Mucosa of rectum (tissue), 2 donors: ENCODE measurements around the gene TMEM109.

ENCODE experiments used
- H3K27ac ChIP-seq, 2 donors: one replicate each; pipeline ENCODE4 v1.7.0; 2013; ENCODE audit warnings: inconsistent platforms in 2 of 2, low read depth in 2 of 2, low read length in 2 of 2
- H3K27me3 ChIP-seq, 2 donors: one replicate each; pipeline ENCODE4 v1.7.0; 2013; ENCODE audit warnings: low read length in 2 of 2; ENCODE audit not compliant: control insufficient read depth in 2 of 2, insufficient read depth in 2 of 2
- H3K36me3 ChIP-seq, 2 donors: one replicate each; pipeline ENCODE4 v1.7.0; 2013; ENCODE audit warnings: low read length in 2 of 2; ENCODE audit not compliant: control insufficient read depth in 2 of 2, insufficient read depth in 2 of 2
- H3K4me1 ChIP-seq, 2 donors: one replicate each; pipeline ENCODE4 v1.7.0; 2013; ENCODE audit warnings: low read length in 2 of 2, mild to moderate bottlenecking in 1 of 2; ENCODE audit not compliant: control insufficient read depth in 2 of 2, insufficient read depth in 2 of 2
- H3K4me3 ChIP-seq, 2 donors: one replicate each; pipeline ENCODE4 v1.7.0; 2013; ENCODE audit warnings: low read length in 2 of 2
- H3K9ac ChIP-seq, 2 donors: one replicate each; pipeline ENCODE4 v1.7.0; 2013; ENCODE audit warnings: low read length in 2 of 2, low read depth in 1 of 2, mild to moderate bottlenecking in 1 of 2
- H3K9me3 ChIP-seq, 2 donors: one replicate each; pipeline ENCODE4 v1.7.0; 2013; ENCODE audit warnings: low read length in 2 of 2; ENCODE audit not compliant: control insufficient read depth in 2 of 2
- donor health status: healthy.
- donor health status: Normal muscosa, but diverticular disease.

Gene TMEM109

GRCh38 chr11:60910281-60910687 lies 3.7 kb upstream of the TMEM109 start:
- Histone ChIP-seq H3K27ac (peak overlapping the region in 1 of 2 donors; percentile 44), H3K36me3 (no peaks in the 10 kb centered on the region), H3K9ac (no peak overlapping the region), H3K4me1 (peaks cover 14 to 20% of the 10 kb centered on the region in 2 donors), H3K27me3 (no peaks in the 10 kb centered on the region), H3K9me3 (no peaks in the 10 kb centered on the region), H3K4me3 (no peak overlapping the region)

GRCh38 chr11:60910711-60911380 lies 3.1 kb upstream of the TMEM109 start:
- Histone ChIP-seq H3K4me1 (peaks cover 19 to 24% of the 10 kb centered on the region in 2 donors), H3K9me3 (no peaks in the 10 kb centered on the region), H3K36me3 (no peaks in the 10 kb centered on the region), H3K9ac (no peak overlapping the region), H3K27me3 (no peaks in the 10 kb centered on the region), H3K4me3 (no peak overlapping the region), H3K27ac (peak overlapping the region in 1 of 2 donors; percentile 14)

DNA sequence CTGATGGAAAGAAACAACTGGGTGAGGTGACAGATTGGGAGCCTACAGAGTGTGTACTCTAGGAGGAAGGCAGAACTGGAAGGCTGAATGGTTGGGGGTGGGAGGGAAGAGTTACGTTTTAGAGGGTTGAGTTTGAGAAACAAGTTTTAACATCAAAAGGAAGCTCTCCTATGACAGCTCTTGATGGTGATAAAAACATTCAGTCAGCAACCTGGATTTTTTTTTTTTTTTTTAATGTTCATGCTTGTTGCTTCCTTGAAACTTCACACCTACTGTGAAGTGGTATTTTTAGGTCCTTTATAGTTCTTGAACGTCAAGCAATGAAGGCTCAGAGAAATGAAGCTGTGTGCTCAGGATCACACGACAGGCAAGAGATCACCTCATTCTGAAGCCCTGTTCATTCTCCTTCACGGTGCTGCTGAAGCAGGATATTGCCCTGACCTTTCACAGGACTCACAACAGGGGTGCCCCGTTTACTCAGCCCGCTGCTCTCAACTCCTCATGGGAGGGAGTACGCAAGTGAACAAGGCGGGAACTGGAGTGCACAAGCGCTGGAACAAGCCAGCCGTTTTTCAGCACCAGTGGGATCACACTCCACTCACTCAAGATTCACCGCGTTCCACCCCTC lies 1.6 kb upstream of the TMEM109 start:
- H3K4me3 ChIP-seq: no peak overlapping the region

DNA sequence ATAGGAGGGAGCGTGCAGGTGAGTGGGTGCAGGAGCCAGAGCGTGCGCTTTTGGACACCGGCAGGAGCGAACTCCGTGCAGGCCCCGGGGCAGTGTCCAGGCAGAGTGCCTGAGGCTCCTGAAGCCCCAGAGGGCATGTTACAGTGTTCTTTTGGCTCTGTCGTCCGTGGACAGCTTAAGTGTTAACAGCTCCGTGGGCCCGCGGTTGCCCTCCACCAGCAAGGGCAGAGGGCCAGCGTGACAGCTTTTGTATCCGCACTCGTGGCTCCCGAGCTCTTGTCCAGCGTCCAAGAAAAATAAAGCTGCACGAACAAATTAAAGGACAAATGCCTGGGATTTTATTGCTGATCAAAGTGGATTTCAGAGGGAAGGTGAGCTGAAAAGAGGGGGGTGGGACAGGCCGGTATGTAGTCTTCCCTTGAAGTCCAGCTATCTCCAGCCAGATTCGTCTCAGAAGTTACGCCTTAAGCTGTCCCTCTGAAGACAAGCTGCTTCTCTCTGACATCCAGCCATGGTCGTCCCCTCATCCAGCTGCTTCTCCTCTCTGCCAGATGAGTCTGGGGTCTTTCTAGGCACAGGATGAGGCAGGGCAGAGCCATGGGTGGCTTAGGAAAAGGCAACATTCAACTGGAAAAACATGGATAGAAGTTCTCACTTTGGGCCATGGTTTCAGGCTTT lies 968 bp upstream of the TMEM109 start:
- H3K4me1 ChIP-seq: peaks cover 22 to 25% of the 10 kb centered on the region in 2 donors
- peak overlapping the region in 1 of 2 donors; percentile 99 for H3K9ac ChIP-seq
- H3K9me3 ChIP-seq: no peaks in the 10 kb centered on the region
- no peaks in the 10 kb centered on the region for H3K27me3 ChIP-seq
- H3K36me3 ChIP-seq: peaks cover 0 to 3% of the 10 kb centered on the region in 2 donors
- peak overlapping the region; percentile 91 to 94 for H3K27ac ChIP-seq
- peak overlapping the region in 1 of 2 donors; percentile 99 for H3K4me3 ChIP-seq

More for the DNA sequence above, 1.6 kb upstream of the TMEM109 start:
- Histone ChIP-seq H3K36me3 (no peaks in the 10 kb centered on the region), H3K27me3 (no peaks in the 10 kb centered on the region), H3K27ac (no peak overlapping the region), H3K9me3 (no peaks in the 10 kb centered on the region), H3K4me1 (peaks cover 22 to 25% of the 10 kb centered on the region in 2 donors), H3K9ac (no peak overlapping the region)

DNA sequence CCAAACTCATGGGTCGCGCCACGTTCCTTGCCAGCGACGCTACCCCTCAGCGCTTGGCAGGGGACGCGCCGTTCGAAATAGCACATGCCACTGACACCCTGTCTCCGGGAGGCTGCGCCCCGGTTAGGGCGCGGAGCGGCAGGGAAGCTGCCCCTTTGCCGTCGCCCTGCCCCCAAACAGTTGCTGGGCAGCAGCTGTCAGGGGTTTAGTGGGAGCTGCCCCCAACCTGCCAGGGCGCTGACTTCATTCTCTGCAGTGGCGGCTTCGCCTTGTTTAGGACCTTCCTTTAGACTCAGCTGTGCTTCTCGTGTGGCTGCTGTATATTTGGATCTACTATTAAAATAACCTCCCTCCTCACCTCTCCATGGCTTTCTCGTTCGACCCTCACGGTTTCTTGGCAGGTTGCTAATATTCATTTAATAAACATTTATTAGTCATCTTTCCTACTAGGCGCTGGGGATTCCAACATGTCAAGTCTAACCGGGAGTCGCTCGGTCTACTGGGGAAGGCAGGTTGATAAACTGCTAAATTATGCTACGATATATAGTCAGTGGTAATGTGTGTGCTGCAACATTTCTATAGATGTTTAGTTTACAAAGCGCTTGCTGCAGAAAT lies 782 bp downstream of the TMEM109 start:
- Histone ChIP-seq H3K4me3 (peak overlapping the region; percentile 80 to 99), H3K9me3 (no peaks in the 10 kb centered on the region), H3K4me1 (peaks cover 22 to 25% of the 10 kb centered on the region in 2 donors), H3K36me3 (peaks cover 0 to 7% of the 10 kb centered on the region in 2 donors), H3K9ac (peak overlapping the region; percentile 84 to 99), H3K27ac (peak overlapping the region; percentile 91 to 94), H3K27me3 (no peaks in the 10 kb centered on the region)

DNA sequence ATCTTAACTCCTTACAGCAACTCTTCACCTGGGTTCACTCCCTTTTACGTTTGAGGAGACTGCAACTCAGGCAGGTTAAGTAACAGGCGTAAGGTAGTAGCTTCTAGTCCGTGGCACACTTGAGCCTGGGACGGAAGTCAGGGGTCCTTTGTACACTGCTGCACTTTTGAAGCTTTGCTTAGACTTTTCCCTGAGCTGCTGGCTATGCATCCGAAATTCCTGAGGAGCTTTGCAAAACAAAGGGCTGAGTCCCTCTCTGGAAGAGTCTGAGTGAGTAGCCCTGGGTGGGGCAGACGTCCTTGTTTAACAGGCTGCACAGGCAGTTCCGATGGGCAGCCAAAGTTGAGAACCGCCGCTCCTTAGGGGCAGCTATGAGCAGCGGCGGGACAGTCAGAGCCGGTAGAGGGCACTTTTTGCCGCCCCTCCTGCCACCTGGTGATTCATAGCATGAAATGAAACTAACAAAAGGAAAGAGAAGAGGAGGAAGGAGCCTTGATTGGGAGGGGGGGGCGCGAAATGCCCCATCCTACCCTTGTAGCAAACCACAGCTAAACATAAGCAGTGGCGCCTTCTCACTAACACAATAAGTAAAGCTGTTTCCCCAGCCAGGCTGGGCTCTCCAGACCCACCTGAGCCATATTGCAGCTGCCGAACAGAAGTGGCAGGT lies 1.4 kb downstream of the TMEM109 start:
- no peaks in the 10 kb centered on the region for H3K9me3 ChIP-seq
- H3K4me3 ChIP-seq: peak overlapping the region; percentile 80 to 99
- peaks cover 22 to 25% of the 10 kb centered on the region in 2 donors for H3K4me1 ChIP-seq
- H3K9ac ChIP-seq: peak overlapping the region; percentile 84 to 99
- peak overlapping the region; percentile 44 to 94 for H3K27ac ChIP-seq
- H3K27me3 ChIP-seq: no peaks in the 10 kb centered on the region
- H3K36me3 ChIP-seq: peaks cover 5 to 13% of the 10 kb centered on the region in 2 donors

DNA sequence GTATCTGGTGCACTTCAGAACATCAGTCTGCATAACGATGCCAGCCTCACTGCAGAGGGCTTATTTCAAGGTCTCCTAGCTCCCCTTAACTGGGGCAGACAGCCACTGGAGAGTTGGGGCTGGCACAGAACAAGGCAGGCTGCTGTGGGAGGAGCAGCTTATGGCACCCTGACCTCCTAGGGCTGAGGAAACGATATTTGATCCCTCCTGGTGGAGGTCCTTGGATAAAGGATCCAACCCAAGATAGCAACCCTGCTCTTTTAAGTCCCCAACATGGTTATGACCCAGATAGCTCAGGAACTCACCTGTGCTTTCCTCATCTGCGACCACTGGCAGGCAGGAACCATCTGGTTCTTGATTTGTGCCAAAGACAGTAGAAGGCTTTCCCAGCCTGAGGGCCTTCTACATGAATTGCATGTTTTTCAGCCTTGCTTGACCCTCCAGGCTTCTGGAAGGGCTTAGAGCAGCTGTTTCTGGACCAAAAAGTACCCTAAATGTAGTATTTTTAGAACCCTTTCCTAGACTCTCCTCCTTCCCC lies 2.8 kb downstream of the TMEM109 start:
- no peak overlapping the region for H3K9ac ChIP-seq
- no peak overlapping the region for H3K27ac ChIP-seq
- H3K4me1 ChIP-seq: peaks cover 19 to 25% of the 10 kb centered on the region in 2 donors
- H3K27me3 ChIP-seq: no peaks in the 10 kb centered on the region
- peaks cover 18 to 27% of the 10 kb centered on the region in 2 donors for H3K36me3 ChIP-seq
- no peaks in the 10 kb centered on the region for H3K9me3 ChIP-seq
- H3K4me3 ChIP-seq: no peak overlapping the region

GRCh38 chr11:60917267-60917666 lies 3.3 kb downstream of the TMEM109 start:
- no peaks in the 10 kb centered on the region for H3K27me3 ChIP-seq
- peaks cover 18 to 32% of the 10 kb centered on the region in 2 donors for H3K36me3 ChIP-seq
- no peak overlapping the region for H3K9ac ChIP-seq
- no peak overlapping the region for H3K4me3 ChIP-seq
- no peak overlapping the region for H3K27ac ChIP-seq
- H3K4me1 ChIP-seq: peaks cover 19 to 25% of the 10 kb centered on the region in 2 donors
- no peaks in the 10 kb centered on the region for H3K9me3 ChIP-seq

- no peak overlapping the region for H3K4me3 ChIP-seq
- no peak overlapping the region for H3K27ac ChIP-seq
- H3K27me3 ChIP-seq: no peaks in the 10 kb centered on the region
- peaks cover 16 to 20% of the 10 kb centered on the region in 2 donors for H3K4me1 ChIP-seq
- peaks cover 20 to 35% of the 10 kb centered on the region in 2 donors for H3K36me3 ChIP-seq
- no peak overlapping the region for H3K9ac ChIP-seq
- H3K9me3 ChIP-seq: no peaks in the 10 kb centered on the region
Observed at GRCh38 chr11:60918251-60918938, 4.4 kb downstream of the TMEM109 start.
